ENCODE data around the gene BMP10. TPM values are rescaled to one million over a fixed set of nuclear protein-coding genes. Genes with fewer than 3 reads are reported as not detected.

Gene BMP10
- total RNA-seq, 4 donors from 2014 or later = not detected

DNA sequence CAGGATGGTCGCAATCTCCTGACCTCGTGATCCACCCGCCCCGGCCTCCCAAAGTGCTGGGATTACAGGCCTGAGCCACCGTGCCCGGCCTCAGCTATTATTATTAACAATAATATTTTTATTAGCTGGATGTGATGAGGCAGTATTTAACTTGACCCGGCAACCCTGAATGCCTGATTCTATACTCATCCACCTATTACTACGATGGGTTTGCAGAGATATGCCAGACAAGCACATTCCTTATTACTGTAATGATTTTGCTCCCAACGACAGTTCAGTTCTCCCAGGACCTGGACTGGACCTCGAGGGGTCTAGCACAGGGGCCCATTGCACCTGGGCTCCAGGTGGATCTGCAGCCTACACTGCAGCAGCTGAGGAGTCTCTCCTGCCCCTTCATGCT, 32.6 kb downstream of the BMP10 start:
- no peak overlapping the region for H3K27ac ChIP-seq
- H3K4me1 ChIP-seq = no peaks in the 10 kb centered on the region
- no peaks in the 10 kb centered on the region for H3K27me3 ChIP-seq
- no peaks in the 10 kb centered on the region for H3K36me3 ChIP-seq
- no peak for TF ChIP-seq POLR2A (IDR thresholded peaks at IDR 0.05)
- TF ChIP-seq, protein P1, sequence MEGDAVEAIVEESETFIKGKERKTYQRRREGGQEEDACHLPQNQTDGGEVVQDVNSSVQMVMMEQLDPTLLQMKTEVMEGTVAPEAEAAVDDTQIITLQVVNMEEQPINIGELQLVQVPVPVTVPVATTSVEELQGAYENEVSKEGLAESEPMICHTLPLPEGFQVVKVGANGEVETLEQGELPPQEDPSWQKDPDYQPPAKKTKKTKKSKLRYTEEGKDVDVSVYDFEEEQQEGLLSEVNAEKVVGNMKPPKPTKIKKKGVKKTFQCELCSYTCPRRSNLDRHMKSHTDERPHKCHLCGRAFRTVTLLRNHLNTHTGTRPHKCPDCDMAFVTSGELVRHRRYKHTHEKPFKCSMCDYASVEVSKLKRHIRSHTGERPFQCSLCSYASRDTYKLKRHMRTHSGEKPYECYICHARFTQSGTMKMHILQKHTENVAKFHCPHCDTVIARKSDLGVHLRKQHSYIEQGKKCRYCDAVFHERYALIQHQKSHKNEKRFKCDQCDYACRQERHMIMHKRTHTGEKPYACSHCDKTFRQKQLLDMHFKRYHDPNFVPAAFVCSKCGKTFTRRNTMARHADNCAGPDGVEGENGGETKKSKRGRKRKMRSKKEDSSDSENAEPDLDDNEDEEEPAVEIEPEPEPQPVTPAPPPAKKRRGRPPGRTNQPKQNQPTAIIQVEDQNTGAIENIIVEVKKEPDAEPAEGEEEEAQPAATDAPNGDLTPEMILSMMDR (IDR thresholded peaks at IDR 0.05) = no peak
- H3K9me3 ChIP-seq = no peaks in the 10 kb centered on the region
- DNase-seq = no peak
- H3K4me3 ChIP-seq = no peak overlapping the region

DNA sequence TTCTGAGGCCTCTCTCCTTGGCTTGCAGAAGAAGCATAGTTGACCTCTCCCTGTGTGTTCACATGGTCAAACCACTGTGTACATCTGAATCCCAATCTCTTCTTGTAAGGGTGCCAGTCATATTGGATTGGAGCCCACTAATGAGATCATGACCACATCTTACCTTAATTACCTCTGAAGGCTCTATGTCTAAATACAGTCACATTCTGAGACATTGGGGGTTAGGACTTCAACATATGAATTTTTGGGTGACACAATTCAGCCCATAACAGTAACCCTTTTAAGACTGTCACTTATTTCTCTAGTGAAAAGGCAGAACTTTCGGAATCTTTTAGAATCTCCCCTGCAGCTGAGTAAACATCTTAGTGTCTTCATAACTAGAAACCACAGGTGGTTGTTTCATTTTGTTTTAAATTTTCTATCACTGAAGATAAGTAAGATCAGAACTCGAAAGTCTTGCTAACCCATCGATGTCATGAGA, 33.3 kb downstream of the BMP10 start:
- H3K27ac ChIP-seq = no peak overlapping the region

DNA sequence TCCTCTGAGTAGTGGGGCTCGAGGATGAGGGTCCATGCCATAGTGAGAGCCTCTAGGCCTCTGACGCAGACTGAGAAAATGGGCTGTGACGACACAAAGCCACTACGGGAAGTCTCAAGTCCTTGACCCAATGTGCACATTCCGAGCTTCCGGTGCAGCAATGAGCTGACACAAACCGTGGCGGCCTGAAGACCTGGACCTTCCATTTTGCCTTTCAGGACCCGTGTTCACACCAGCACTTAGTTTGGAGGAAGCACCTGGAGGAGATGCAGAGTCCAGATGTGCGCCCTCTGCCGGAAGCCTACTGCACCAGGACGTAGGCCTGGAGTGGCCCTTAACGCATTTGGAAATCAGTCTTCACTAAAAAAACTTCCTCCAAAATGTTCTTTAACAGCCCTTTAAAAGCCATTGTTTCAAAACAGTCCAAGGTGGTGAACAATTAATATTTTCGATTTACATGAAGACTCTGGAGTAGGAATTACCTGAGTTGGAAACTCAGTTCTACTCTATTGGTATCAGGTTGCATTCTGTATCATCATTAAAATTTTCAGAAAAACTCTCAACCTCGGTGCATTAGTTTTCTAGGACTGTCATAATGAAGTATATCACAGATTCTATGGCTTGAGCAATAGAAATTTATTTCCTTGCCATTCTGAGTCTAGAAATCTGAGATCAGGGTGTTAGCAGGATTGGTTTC, 33.9 kb downstream of the BMP10 start:
- Histone ChIP-seq H3K9me3 (no peaks in the 10 kb centered on the region), H3K27ac (no peak overlapping the region), H3K4me3 (no peak overlapping the region), H3K36me3 (no peaks in the 10 kb centered on the region), H3K4me1 (peaks cover 0 to 7% (median 2%) of the 10 kb centered on the region in 4 donors), H3K27me3 (no peaks in the 10 kb centered on the region)
- DNase-seq = peak; percentile 68 to 91 (median 89)
- TF ChIP-seq POLR2A (IDR thresholded peaks at IDR 0.05) = no peak
- TF ChIP-seq, protein P1 (IDR thresholded peaks at IDR 0.05) = peak; percentile 57 to 72 (median 63)

More for the DNA sequence above, 33.3 kb downstream of the BMP10 start:
- no peak for DNase-seq
- H3K4me1 ChIP-seq = peaks cover 0 to under 1% (median 0%) of the 10 kb centered on the region in 4 donors
- H3K27me3 ChIP-seq = no peaks in the 10 kb centered on the region
- no peaks in the 10 kb centered on the region for H3K9me3 ChIP-seq
- no peaks in the 10 kb centered on the region for H3K36me3 ChIP-seq
- no peak for TF ChIP-seq POLR2A (IDR thresholded peaks at IDR 0.05)
- no peak overlapping the region for H3K4me3 ChIP-seq

DNA sequence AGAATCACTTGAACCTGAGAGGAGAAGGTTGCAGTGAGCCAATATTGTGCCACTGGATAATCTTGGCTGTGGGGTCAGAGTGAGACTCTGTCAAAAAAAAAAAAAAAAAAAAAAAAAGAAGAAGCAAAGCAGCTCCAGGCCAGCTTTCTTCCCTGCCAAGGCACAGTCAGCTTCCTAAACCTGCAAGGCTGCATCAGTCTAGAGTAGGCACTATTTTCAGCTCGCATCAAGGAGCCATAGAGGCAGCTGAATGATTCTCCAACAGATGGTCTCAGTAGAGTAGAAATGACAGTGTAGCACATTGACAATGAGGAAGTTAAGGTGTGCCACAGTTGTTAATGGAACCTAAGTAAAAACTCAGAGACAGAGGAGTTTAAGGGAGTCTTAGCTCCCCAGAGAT, 35.6 kb downstream of the BMP10 start:
- TF ChIP-seq, protein P1 (IDR thresholded peaks at IDR 0.05) = no peak
- TF ChIP-seq POLR2A (IDR thresholded peaks at IDR 0.05) = no peak
- H3K4me1 ChIP-seq = peaks cover 0 to 17% (median 13%) of the 10 kb centered on the region in 4 donors
- no peaks in the 10 kb centered on the region for H3K9me3 ChIP-seq
- H3K27me3 ChIP-seq = no peaks in the 10 kb centered on the region
- no peak for DNase-seq
- H3K4me3 ChIP-seq = no peak overlapping the region
- peak overlapping the region in 1 of 4 donors; percentile 33 for H3K27ac ChIP-seq
- H3K36me3 ChIP-seq = no peaks in the 10 kb centered on the region

DNA sequence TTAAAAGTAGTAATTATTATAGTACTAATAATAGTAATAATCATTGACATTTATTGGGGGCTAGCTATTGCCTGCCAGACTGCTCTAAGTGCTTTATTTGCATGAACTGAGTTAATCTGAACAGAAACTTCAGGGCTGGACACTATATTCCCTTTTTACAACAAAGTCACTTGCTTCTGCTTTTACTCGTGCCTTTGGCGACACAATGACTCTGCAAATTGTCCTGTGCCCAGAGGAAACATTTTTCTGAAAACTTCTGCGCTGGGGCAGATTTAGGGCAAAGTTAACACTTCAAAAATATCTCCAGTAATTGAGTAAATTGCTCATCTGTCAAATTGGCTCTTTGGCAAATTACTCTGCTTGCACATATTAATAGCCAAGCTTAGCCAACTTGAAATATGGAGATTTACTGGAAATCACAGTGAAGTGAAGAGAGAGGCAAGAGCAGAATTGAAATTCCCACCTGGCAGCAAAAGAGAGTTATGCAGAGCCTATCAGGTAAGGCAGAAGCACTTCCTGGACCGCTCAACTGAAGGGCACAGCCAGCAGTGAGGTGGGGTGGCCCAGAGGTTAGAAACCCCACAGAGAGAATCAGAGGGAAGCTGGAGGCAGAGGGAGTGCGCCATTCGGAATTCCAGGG, 36.3 kb downstream of the BMP10 start:
- no peak for DNase-seq
- H3K4me3 ChIP-seq = no peak overlapping the region
- no peaks in the 10 kb centered on the region for H3K27me3 ChIP-seq
- TF ChIP-seq, protein P1 (IDR thresholded peaks at IDR 0.05) = no peak
- no peak for TF ChIP-seq POLR2A (IDR thresholded peaks at IDR 0.05)
- H3K27ac ChIP-seq = peak overlapping the region in 1 of 4 donors; percentile 33
- no peaks in the 10 kb centered on the region for H3K36me3 ChIP-seq
- H3K9me3 ChIP-seq = no peaks in the 10 kb centered on the region
- peaks cover 0 to 24% (median 13%) of the 10 kb centered on the region in 4 donors for H3K4me1 ChIP-seq

DNA sequence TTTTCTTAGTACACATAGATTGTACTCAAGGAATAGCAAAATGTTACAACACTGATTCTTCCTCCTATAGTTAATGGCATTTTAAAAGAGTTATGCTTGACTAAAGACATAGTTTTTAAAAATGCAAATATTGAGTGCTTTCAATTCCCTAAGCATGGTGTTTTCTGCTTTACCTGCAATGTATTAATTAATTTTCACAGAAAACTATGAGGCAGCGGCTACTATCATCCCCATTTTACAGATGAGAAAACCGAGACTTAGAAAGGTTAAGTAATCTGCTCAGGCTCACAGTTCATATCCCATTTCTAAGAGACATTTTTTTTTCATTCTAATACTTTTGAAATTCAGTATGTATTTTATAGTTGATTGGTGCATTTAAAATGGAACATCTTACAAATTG, 38.0 kb downstream of the BMP10 start:
- H3K36me3 ChIP-seq = no peaks in the 10 kb centered on the region
- H3K27ac ChIP-seq = peak overlapping the region in 2 of 4 donors; percentile 51 to 83
- no peaks in the 10 kb centered on the region for H3K27me3 ChIP-seq
- no peaks in the 10 kb centered on the region for H3K9me3 ChIP-seq
- DNase-seq = no peak
- H3K4me1 ChIP-seq = peaks cover 0 to 41% (median 23%) of the 10 kb centered on the region in 4 donors
- TF ChIP-seq, protein P1 (IDR thresholded peaks at IDR 0.05) = no peak
- no peak for TF ChIP-seq POLR2A (IDR thresholded peaks at IDR 0.05)
- no peak overlapping the region for H3K4me3 ChIP-seq
